Right atrium auricular region (tissue), 2 donors: ENCODE measurements around the gene DGKG. TPM values are rescaled to one million over a fixed set of nuclear protein-coding genes. Genes with fewer than 3 reads are reported as not detected.

Experiments
- DNase-seq: peaks from one replicate; pipeline ENCODE4 v3.0.0-alpha.2; 2019; ENCODE audit warnings: low spot score
- H3K27ac ChIP-seq, 2 donors: fragments of 200-600 bp; sonication (generic); 1 replicate in 1 of 2; 2 replicates in 1 of 2; pipeline ENCODE4 v1.5.1; 2016 to 2019
- H3K27me3 ChIP-seq, 2 donors: fragments of 200-600 bp; sonication (generic); one replicate each; pipeline versions ENCODE4 v1.5.1 to v1.6.0; 2017 to 2019
- H3K36me3 ChIP-seq: fragments of 200-600 bp; sonication (generic); one replicate; pipeline ENCODE4 v1.5.1; 2016
- H3K4me1 ChIP-seq, 2 donors: fragments of 200-600 bp; sonication (generic); one replicate each; pipeline versions ENCODE4 v1.5.1 to v1.6.0; 2017 to 2019
- H3K4me3 ChIP-seq, 2 donors: fragments of 200-600 bp; sonication (generic); 1 replicate in 1 of 2; 2 replicates in 1 of 2; pipeline ENCODE4 v1.5.1; 2017 to 2019; ENCODE audit warnings: mild to moderate bottlenecking in 1 of 2, moderate library complexity in 1 of 2
- H3K9me3 ChIP-seq, 2 donors: fragments of 200-600 bp; sonication (generic); one replicate each; pipeline ENCODE4 v1.5.1; 2019
- total RNA-seq, 2 donors: library from RNA; depleted of rRNA; stranded (reverse); fragments of >200 nt; gene quantifications; one replicate each; pipeline ENCODE4 v1.1.0, GENCODE V29; 2016
- TF ChIP-seq, protein P1 (sequence below), 2 donors: fragments of 200-600 bp; sonication (generic); IDR thresholded peaks; one replicate each; pipeline ENCODE4 v1.5.1; 2019; ENCODE audit warnings: antibody characterized with exemption in 2 of 2

DGKG gene
- total RNA-seq, 2 donors from 2014 or later, result 25.1 to 27.4 TPM

DNA sequence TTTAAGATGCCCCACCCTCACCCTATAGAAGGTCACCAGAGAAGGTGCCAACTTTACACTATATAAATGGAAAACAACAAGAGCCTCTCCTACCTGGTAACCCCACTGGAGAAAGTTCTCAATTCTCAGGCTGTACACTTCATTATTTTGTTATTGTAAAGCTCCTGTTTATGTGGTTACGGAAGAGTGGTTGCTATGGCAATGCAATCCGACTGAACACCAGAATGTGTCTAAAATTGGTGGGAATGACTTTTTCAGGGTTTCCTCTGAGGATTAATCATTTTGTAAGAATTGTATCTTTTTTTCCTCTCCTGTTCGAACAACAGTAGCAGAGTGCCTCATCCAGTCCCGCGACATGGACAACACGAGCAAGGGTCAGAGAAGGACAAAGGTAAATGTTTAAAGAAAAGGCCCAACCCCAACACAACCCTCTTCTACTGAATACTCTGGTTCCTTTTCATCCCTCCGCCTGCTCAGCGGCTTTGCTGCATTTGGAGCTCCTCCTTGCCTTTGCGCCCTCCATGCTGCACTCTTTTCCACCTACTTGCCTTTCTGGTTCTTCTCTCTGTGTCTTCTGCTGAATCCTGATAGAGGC lies 45.3 kb downstream of the DGKG start:
- Histone ChIP-seq H3K4me1 (no peaks in the 10 kb centered on the region), H3K27ac (no peak overlapping the region), H3K4me3 (no peak overlapping the region), H3K27me3 (no peaks in the 10 kb centered on the region), H3K9me3 (no peaks in the 10 kb centered on the region), H3K36me3 (peaks cover 15% of the 10 kb centered on the region)
- TF ChIP-seq, protein P1, sequence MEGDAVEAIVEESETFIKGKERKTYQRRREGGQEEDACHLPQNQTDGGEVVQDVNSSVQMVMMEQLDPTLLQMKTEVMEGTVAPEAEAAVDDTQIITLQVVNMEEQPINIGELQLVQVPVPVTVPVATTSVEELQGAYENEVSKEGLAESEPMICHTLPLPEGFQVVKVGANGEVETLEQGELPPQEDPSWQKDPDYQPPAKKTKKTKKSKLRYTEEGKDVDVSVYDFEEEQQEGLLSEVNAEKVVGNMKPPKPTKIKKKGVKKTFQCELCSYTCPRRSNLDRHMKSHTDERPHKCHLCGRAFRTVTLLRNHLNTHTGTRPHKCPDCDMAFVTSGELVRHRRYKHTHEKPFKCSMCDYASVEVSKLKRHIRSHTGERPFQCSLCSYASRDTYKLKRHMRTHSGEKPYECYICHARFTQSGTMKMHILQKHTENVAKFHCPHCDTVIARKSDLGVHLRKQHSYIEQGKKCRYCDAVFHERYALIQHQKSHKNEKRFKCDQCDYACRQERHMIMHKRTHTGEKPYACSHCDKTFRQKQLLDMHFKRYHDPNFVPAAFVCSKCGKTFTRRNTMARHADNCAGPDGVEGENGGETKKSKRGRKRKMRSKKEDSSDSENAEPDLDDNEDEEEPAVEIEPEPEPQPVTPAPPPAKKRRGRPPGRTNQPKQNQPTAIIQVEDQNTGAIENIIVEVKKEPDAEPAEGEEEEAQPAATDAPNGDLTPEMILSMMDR (IDR thresholded peaks at IDR 0.05), result no peak
- DNase-seq, result no peak

DNA sequence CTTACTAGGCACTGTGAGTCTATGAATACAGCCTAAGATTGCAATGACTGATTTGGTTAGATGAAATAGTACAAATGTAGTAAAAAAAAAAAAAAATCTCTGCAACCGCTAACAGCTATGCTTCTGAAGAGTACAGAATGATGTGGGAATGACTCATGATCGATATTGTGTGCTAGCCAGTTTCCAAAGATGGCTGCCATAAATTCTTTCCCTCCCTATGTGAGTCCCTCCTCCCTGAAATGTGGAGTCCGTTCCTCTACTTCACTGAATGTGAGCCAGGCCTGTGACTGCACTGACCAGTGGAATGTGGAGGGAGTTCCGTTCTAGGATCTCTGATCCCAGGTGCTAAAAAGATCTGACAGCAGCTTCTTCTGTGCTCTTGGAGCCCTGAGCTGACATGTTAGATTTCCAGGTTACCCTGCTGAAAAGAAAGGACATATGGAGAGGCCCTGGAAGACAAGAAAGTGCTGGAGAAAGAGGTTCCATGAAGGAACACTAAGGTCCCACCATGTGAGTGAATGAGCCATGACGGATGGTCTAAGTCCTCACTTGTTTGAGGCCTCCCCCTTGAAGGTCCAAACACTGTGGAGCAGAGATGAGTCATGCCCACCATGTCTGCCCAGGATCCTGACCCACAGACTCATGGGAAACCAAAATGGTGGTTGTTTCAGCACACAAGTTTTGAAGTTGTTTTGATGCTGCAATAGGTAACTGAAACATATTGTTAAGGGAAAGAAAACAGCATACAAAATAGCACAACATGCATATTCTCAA lies 46.3 kb downstream of the DGKG start:
- Histone ChIP-seq H3K27me3 (no peaks in the 10 kb centered on the region), H3K4me1 (no peaks in the 10 kb centered on the region), H3K36me3 (peaks cover 15% of the 10 kb centered on the region), H3K4me3 (no peak overlapping the region), H3K9me3 (no peaks in the 10 kb centered on the region), H3K27ac (no peak overlapping the region)
- DNase-seq, result no peak
- TF ChIP-seq, protein P1 (IDR thresholded peaks at IDR 0.05), result no peak

DNA sequence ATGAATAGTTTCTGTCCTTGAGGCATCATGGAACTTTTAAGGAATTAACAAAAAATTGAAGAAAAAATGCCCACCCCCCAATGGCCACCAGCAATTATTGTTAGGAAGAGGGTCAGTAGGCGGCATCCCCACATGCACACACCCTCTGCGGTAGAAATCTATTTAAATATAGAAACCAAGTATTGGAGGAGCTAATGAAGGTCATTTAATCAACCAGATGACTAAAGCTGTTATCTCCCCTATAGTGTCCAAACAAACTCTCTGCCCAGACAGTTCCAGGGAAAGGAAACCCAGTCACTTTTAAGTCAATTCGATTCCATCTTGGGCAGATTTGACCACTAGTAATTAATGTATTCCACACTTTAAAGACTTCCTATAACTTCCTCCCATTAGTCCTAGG lies 47.1 kb downstream of the DGKG start:
- TF ChIP-seq, protein P1 (IDR thresholded peaks at IDR 0.05), result no peak
- Histone ChIP-seq H3K4me1 (no peaks in the 10 kb centered on the region), H3K36me3 (peaks cover 10% of the 10 kb centered on the region), H3K9me3 (no peaks in the 10 kb centered on the region), H3K27ac (no peak overlapping the region), H3K27me3 (no peaks in the 10 kb centered on the region), H3K4me3 (no peak overlapping the region)
- no peak for DNase-seq

DNA sequence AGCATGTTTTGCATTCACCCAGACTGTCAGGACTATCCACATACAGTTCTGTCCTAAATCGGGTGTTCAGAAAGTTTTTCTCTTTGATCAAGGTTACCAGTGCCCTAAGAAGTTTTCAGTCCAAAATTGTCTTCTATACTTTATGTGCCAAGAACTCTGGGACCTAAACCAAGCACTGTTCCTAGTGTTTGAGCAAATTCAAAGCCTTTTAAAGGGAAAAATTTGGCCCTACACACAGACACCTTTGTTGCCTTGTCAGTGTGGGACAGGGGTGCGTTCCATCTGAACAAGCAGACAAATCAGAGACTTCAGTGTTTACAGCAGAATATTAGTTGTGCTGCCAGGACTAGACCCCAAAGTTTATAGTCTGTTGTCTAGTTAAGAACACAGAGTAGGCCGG lies 50.6 kb downstream of the DGKG start:
- Histone ChIP-seq H3K27ac (no peak overlapping the region), H3K4me3 (no peak overlapping the region), H3K4me1 (no peaks in the 10 kb centered on the region), H3K27me3 (no peaks in the 10 kb centered on the region), H3K9me3 (no peaks in the 10 kb centered on the region), H3K36me3 (no peaks in the 10 kb centered on the region)
- TF ChIP-seq, protein P1 (IDR thresholded peaks at IDR 0.05), result no peak
- no peak for DNase-seq

DNA sequence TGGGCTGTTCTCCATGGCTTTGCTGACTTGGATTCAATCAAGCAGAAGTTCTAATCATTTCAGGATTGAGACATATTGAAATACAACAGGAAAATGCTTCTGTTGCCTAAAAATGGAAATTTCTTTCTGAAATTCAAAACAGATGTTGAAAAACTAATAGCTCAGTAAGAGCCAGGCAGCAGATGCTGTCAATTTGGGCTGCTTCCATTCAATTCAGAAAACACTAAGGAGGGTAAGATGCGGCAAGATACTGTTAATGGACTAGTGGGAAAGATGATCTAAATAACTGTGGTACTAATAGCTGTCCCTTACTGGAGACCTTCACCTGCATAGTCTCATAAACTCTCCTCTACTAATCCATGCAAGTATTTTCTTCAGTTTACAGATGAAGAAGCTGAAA lies 53.5 kb downstream of the DGKG start:
- no peak for DNase-seq
- no peaks in the 10 kb centered on the region for H3K27me3 ChIP-seq

More for the DNA sequence above, 53.5 kb downstream of the DGKG start:
- Histone ChIP-seq H3K27ac (no peak overlapping the region), H3K36me3 (peaks cover 11% of the 10 kb centered on the region), H3K4me3 (no peak overlapping the region), H3K4me1 (no peaks in the 10 kb centered on the region), H3K9me3 (no peaks in the 10 kb centered on the region)
- TF ChIP-seq, protein P1 (IDR thresholded peaks at IDR 0.05), result no peak
